HG03460 (cell line): ENCODE data around the gene SHISA8.

Source experiments
- ATAC-seq: cut with Tn5 transposase; IDR thresholded peaks from one replicate; pipeline ENCODE4 v1.9.1; 2021; ENCODE audit not compliant: unreplicated experiment

SHISA8 gene

DNA sequence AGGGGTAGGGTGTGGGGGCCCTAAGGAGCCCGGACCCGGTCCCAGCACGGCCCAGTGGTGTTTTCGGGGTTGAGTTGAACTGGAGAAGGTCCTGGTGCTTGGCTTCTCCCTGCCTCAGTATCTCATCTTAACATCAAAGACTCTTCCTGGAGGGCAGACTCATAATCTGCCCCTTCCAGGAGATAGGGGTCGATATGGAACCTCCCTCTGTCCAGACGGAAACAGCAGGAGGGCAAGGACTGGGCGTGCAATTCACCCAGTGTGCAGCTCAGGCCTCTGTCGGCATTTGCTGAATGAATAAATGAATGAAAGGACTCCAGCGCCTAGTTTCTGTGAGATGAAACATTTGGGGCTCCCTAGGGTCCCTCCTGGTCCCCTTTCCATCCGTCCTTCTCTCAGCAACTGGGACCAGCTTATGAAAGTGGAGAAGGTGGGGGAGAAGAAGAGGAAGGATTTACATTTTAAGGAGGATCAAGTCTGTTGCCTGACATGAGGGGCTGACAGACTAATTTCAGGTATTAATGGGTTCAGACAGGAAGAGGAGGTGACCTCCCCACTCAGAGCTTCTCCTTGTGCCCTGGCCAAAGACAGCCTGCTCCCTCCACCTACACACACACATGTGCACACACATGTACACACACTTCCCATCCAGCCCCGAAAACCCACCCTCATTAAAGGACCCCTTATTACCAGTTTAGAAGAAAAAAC lies 1.1 kb upstream of the SHISA8 start:
- no peak for ATAC-seq

DNA sequence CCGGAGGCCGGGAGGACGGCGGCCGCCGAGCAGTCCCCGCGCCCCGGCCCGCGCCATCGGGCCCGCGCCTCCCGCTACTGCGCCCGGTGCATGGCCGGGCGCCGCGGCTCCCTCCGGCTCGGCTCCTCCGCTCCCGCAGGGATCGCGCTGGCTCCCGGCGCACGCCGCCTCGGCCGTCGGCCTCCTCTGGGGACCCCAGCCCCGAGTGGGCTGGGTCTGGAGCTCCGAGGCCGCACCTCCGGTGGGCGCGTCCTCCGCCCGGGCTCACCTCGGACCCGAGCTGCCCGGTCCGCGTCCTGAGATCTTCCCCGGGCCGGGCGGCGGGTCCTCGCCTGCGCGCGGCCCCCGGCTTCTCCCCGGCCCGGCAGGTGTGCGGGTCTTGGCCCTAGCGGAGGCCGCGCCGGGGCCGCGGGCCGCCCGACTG lies 251 bp downstream of the SHISA8 start:
- ATAC-seq, result no peak

DNA sequence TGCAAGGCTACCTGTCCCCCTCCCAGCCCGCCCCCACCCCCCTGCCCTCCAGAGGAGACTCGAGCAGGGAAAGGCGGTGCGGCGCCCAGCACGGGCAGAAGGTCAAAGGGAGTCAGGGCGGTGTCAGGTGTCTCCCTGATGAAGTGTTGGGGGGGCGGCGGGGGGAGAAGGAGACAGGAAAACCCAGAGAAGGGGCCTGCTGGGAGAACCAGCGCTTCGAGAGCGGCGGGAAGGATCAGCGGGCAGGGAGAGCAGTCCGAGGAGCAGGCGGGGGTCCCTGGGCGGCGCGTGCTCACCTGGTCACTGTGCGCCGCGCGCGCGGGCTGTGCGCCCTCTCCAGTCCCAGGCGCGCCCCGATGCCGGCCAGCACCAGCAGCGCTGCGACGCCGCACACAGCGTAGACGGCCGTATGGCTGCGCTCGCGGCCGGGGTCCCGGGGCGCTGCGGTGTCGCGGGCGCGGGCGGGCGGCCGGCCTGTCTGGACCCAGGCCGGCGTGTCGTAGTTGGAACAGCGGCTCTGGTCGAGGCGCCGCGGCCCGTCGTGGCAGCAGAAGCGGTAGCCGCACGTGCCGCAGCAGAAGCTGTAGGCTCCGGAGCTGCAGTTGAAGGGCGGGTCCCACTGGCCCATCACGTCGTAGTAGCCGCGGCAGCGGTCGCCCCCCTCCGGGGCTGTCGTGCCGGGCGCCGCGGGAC lies 886 bp downstream of the SHISA8 start:
- ATAC-seq, result no peak

DNA sequence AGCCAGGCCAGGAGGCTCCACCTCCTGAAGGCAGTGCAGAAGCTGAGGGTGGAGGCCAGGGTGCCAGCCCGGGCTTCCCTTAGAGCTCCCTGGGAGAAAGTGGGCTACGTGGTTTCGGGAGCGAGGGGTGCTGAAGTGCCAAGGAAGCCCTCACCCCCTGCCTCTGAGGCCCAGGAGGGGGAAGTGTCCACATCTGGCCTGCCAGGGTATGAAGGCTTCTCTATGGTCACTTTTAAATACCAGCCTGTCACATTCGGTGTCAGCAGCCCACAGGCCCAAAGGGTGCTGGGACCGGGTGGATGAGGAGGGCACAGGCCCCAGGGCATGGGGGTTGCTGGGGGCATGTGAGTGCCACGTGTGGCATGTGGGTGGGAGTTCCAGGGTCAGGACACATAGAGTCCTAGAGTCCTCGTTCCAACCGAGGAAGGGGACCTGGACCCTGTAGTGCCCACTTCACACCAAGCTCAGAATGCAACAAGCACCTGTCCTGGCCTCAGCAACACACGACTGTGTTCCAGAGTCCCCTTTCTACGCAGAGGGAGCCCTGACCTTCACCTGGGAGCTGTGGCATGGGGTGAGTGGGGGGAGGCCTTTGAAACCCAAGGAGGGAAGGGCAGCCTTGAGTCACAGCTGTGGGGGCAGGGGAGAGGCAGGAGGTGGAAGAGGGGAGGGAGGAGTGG lies 1.7 kb downstream of the SHISA8 start:
- no peak for ATAC-seq

GRCh38 chr22:41912338-41913039 lies 2.4 kb downstream of the SHISA8 start:
- ATAC-seq, result no peak

DNA sequence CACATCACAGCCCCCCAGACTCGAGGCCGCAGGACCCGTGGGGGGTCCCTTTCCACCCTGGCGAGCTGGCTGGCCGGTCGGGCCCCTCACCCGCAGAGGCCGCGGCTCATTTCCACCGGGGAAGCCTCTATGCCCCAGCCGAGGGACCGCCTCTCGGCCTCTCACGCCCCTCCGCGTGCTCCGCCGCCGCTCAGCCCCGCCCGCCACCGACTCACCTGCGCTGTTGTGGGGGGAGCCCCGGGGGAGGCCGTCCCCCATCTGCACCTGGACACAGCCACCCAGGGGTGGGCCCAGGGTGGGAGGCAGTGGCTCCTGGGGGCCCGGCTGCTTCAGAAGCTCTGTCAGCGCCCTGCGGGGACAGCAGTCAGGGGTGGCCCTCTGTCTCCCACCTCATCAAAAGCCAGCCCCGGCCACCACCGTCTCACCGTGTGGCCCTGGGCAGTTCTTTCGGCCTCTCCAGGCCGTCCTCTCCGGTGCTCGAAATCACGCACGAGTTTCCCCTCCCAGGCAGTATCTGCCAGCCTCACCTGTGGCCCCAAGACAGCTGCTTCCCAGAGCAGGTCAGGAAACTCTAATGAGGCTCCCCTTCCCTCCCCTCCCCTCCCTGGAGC lies 3.8 kb downstream of the SHISA8 start:
- no peak for ATAC-seq

GRCh38 chr22:41910050-41911000 lies 4.5 kb downstream of the SHISA8 start:
- ATAC-seq, result no peak

GRCh38 chr22:41909310-41910049 lies 5.4 kb downstream of the SHISA8 start:
- no peak for ATAC-seq

- ATAC-seq, result no peak
These were observed 6.2 kb downstream of the SHISA8 start for GRCh38 chr22:41908411-41909309.

DNA sequence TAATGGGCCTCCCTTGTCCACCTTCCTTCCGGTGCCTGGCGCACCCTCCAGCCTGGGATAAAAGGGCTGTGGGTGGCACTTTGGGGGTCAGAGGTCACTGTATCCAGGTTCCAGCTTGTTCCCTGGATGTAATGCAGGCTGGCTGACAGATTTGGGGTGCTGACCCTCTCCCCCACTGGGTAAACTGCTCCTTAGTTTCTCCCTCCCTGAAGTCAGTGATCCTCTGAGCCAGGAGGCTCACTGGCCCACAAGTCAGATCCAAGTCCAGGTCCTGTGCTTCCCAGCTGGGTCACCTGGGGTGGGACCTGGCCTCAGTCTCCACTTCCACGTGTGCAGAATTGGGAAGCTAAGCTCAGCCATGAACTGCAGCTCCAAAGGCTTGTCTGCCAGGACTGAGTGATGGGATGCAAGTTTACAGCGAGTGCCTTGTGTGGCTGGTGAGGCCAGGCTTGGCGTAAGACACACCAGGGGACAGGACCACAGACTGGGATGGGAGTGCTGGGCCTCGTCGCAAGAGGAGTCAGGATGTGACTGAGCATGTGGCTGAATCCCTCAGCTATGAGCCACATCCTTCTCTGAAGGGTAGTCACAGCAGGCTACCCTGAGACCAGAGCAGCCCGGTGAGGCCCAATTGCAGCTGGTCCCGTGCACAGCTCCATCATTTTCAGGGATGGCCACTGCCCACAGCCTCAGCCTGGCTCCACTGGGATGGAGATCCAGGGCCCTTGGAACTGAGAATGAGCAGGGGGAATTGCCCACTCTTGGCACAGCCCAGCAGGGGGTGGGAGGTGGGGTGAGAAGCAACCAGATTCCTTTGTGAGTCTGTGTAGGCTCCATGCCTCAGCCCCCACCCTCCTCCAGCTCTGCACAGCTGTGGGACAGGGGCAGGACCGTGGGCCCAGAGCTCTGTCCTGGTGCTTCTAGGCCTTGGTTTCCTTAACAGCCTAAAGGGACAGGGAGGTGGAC lies 7.2 kb downstream of the SHISA8 start:
- no peak for ATAC-seq

DNA sequence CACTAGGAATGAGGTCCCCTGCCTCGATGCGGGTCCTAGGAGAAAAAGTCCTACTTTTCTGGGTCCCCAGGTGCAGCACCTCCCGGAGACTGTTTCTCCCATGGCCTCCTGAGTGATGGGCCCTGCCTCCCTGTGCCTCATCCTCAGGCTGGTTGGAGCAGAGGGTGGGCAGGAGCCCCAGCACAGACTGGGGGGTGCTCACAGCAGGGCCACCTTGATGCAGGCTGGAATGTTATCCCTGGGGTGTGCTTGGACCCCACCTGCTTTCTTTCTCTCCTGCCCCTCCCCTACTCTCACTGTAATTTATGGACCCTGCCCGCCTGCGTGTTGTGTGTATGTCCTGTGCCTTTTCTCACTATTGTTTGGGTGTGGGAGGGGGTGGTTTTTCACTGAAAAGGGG lies 8.1 kb downstream of the SHISA8 start:
- ATAC-seq, result no peak

GRCh38 chr22:41905411-41906202 lies 9.3 kb downstream of the SHISA8 start:
- ATAC-seq, result no peak

GRCh38 chr22:41904450-41905410 lies 10.1 kb downstream of the SHISA8 start:
- ATAC-seq, result no peak

DNA sequence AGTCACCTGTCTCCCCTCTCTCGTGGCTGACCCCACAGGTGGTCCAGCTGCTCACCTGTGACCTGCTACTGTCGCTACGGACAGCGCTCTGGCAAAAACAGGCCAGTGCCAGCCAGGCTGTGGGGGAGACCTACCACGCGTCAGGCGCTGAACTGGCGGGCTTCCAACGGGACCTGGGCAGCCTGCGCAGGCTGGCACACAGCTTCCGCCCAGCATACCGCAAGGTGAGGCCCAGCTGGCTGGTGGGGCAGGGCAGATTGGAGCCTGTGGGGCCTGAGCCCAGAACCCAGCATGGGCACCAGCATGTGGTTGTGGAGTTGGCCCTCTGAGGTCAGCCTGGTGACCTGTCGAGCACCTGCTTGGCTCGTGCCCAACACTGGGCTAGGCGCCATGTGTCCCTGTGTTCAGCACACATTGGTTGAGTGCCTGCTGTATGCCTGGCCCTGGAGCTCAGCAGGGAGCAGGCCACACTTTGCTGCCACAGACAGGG lies 11.9 kb downstream of the SHISA8 start:
- no peak for ATAC-seq

DNA sequence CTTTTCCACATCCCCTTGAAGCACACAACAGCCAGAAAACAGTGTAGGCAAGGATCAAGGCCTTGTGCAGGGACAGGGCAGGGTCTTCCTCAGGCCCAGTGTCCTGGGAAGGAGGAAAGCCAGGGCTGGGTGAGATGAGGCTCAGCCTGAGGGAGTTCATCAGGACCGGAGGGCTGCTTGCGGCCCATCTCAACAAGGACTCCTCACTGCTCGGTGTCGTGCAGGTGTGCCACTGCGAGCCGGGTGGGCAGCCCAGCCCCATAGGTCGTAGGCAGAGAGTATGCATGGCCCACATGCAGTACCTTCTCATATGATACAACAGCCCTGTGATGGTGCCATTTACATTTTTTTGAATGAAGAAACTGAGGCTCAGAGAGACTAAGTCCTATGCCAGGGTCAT lies 12.9 kb downstream of the SHISA8 start:
- no peak for ATAC-seq
